Fibroblast of lung (primary cell): ENCODE results near the gene MSANTD3. TPM values are rescaled to one million over a fixed set of nuclear protein-coding genes. Genes with fewer than 3 reads are reported as not detected.

Experiments used
- DNase-seq, 2 donors: peaks; one replicate each; pipeline versions ENCODE4 v3.0.0 to v3.0.0-alpha.2; 2010; ENCODE audit warnings: low read depth in 2 of 2
- H2AFZ ChIP-seq: 2 replicates; pipeline ENCODE4 v1.5.1; 2012; ENCODE audit warnings: low read length, control low read depth, inconsistent platforms
- H3K27ac ChIP-seq: 2 replicates; pipeline ENCODE4 v1.5.1; 2011; ENCODE audit warnings: low read length, control low read depth; ENCODE audit not compliant: insufficient read depth
- H3K27me3 ChIP-seq: 2 replicates; pipeline ENCODE4 v1.5.1; 2011; ENCODE audit warnings: mild to moderate bottlenecking, low read length; ENCODE audit not compliant: control insufficient read depth, insufficient read depth
- H3K36me3 ChIP-seq: 2 replicates; pipeline ENCODE4 v1.5.1; 2011; ENCODE audit warnings: low read length; ENCODE audit not compliant: control insufficient read depth, insufficient read depth
- H3K4me1 ChIP-seq: 2 replicates; pipeline ENCODE4 v1.5.1; 2011; ENCODE audit warnings: low read length; ENCODE audit not compliant: control insufficient read depth, insufficient read depth; ENCODE audit errors: extremely low read depth
- H3K4me2 ChIP-seq: 2 replicates; pipeline ENCODE4 v1.5.1; 2011; ENCODE audit warnings: low read length, control low read depth; ENCODE audit not compliant: insufficient read depth; ENCODE audit errors: extremely low read depth
- H3K4me3 ChIP-seq, 4 experiments: fragments of 200-600 bp in 1 of 4; sonication (generic) in 1 of 4; replicated peaks in 1 of 4; 2 replicates each; pipeline ENCODE4 v1.5.1; 2011 to 2016; ENCODE audit warnings: low read length in 4 of 4, low read depth in 3 of 4, mild to moderate bottlenecking in 3 of 4, control low read depth in 2 of 4, inconsistent platforms in 1 of 4, mixed read lengths in 1 of 4; ENCODE audit not compliant: insufficient read depth in 1 of 4; ENCODE audit errors: control extremely low read depth in 1 of 4
- H3K79me2 ChIP-seq: 2 replicates; pipeline ENCODE4 v1.5.1; 2012; ENCODE audit warnings: mild to moderate bottlenecking, low read length, inconsistent platforms; ENCODE audit not compliant: control insufficient read depth, insufficient read depth
- H3K9ac ChIP-seq: 2 replicates; pipeline ENCODE4 v1.5.1; 2011; ENCODE audit warnings: mild to moderate bottlenecking, low read length, control low read depth; ENCODE audit not compliant: insufficient read depth
- H3K9me3 ChIP-seq: 2 replicates; pipeline ENCODE4 v1.5.1; 2012; ENCODE audit warnings: low read depth, low read length; ENCODE audit not compliant: control insufficient read depth, insufficient read depth
- H4K20me1 ChIP-seq: 2 replicates; pipeline ENCODE4 v1.5.1; 2011; ENCODE audit warnings: low read length; ENCODE audit not compliant: control insufficient read depth, insufficient read depth; ENCODE audit errors: extremely low read depth
- CTCF ChIP-seq, 2 donors: IDR thresholded peaks in 1 of 2; conservative IDR thresholded peaks in 1 of 2; 1 replicate in 1 of 2; 2 replicates in 1 of 2; pipeline ENCODE4 v1.5.1; 2011 to 2012; ENCODE audit warnings: low read length in 2 of 2, control low read depth in 1 of 2, inconsistent platforms in 1 of 2, low read depth in 1 of 2, mild to moderate bottlenecking in 1 of 2
- EZH2 ChIP-seq: IDR thresholded peaks from 2 replicates; pipeline ENCODE4 v1.5.1; 2012; ENCODE audit warnings: low read length, control low read depth, mild to moderate bottlenecking; ENCODE audit errors: missing control alignments
- polyA plus RNA-seq, 2 donors: library from polyadenylated mRNA; depleted of rRNA in 1 of 2; stranded (reverse) in 1 of 2; unstranded in 1 of 2; fragments of >200 nt; gene quantifications; 2 replicates each; pipeline ENCODE4 v1.2.1, GENCODE V29; 2011 to 2012; ENCODE audit warnings: missing spikeins in 1 of 2
- total RNA-seq: library from RNA; depleted of rRNA; stranded (reverse); fragments of >200 nt; gene quantifications from 2 replicates; pipeline ENCODE4 v1.2.1, GENCODE V29; 2014

The MSANTD3 gene
- total and polyA plus RNA-seq, 2 donors (not counting 1 experiment from before 2014, with no cell fraction given): 54.2 to 59.6 TPM

DNA sequence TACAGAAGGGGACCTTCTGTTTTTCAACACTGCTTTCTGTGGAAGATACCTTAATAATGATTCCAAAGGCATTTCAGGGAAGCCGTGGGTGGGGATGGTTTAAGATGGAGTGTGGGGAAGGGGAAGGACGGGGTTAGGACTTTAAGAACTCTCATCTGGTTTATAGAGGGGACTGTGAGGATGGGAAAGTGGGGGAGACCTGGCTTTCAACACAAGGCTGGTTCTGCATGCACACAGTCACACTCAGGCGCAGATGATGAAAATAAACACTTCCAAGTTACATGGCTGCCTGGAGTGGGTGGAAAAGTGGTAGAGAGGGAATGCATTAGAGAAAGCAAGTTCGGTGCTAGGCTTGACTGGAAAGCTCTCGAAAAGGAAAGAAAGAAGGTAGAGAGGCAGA, 4.9 kb downstream of the MSANTD3 start:
- H3K36me3 ChIP-seq: peaks cover 4% of the 10 kb centered on the region
- H3K4me1 ChIP-seq: peaks cover 24% of the 10 kb centered on the region
- H3K9ac ChIP-seq: no peak overlapping the region
- H3K4me3 ChIP-seq: no peak overlapping the region
- H2AFZ ChIP-seq: no peak overlapping the region
- H3K27me3 ChIP-seq: no peaks in the 10 kb centered on the region
- no peaks in the 10 kb centered on the region for H4K20me1 ChIP-seq
- DNase-seq: no peak
- H3K27ac ChIP-seq: peak overlapping the region; percentile 36
- peak overlapping the region; percentile 8 for H3K4me2 ChIP-seq
- H3K9me3 ChIP-seq: no peaks in the 10 kb centered on the region
- TF ChIP-seq CTCF (conservative IDR thresholded peaks at IDR 0.05 in 1 of 2, IDR thresholded peaks at IDR 0.05 in 1 of 2; ENCODE audit: low read depth in 1 of 2, low read length in 2 of 2) (no peak), EZH2 (no peak)
- peaks cover 87% of the 10 kb centered on the region for H3K79me2 ChIP-seq

- no peaks in the 10 kb centered on the region for H4K20me1 ChIP-seq
- no peak overlapping the region for H3K27ac ChIP-seq
- H3K27me3 ChIP-seq: no peaks in the 10 kb centered on the region
- H2AFZ ChIP-seq: no peak overlapping the region
- H3K36me3 ChIP-seq: peaks cover 4% of the 10 kb centered on the region
- H3K4me3 ChIP-seq: no peak overlapping the region
- no peak for DNase-seq
- peaks cover 24% of the 10 kb centered on the region for H3K4me1 ChIP-seq
- H3K9ac ChIP-seq: no peak overlapping the region
- H3K4me2 ChIP-seq: no peak overlapping the region
- H3K79me2 ChIP-seq: peaks cover 92% of the 10 kb centered on the region
- H3K9me3 ChIP-seq: no peaks in the 10 kb centered on the region
- TF ChIP-seq CTCF (conservative IDR thresholded peaks at IDR 0.05 in 1 of 2, IDR thresholded peaks at IDR 0.05 in 1 of 2; ENCODE audit: low read depth in 1 of 2, low read length in 2 of 2) (no peak), EZH2 (no peak)
Observed at GRCh38 chr9:100432736-100433135, 5.8 kb downstream of the MSANTD3 start.

GRCh38 chr9:100436571-100436970, 9.6 kb downstream of the MSANTD3 start:
- H3K36me3 ChIP-seq: peaks cover 4% of the 10 kb centered on the region
- TF ChIP-seq EZH2 (no peak), CTCF (conservative IDR thresholded peaks at IDR 0.05 in 1 of 2, IDR thresholded peaks at IDR 0.05 in 1 of 2; ENCODE audit: low read depth in 1 of 2, low read length in 2 of 2) (no peak)
- no peak overlapping the region for H3K27ac ChIP-seq
- no peak overlapping the region for H3K4me3 ChIP-seq
- H3K9ac ChIP-seq: no peak overlapping the region
- H3K9me3 ChIP-seq: no peaks in the 10 kb centered on the region
- H3K79me2 ChIP-seq: peaks cover 95% of the 10 kb centered on the region
- peaks cover 6% of the 10 kb centered on the region for H3K4me1 ChIP-seq
- H3K27me3 ChIP-seq: no peaks in the 10 kb centered on the region
- DNase-seq: no peak
- no peak overlapping the region for H3K4me2 ChIP-seq
- H2AFZ ChIP-seq: no peak overlapping the region
- peaks cover 2% of the 10 kb centered on the region for H4K20me1 ChIP-seq
